HuH-7 (cell line): ENCODE measurements around the gene PPP6R2.
"Not testable (repeated sequence)": the region's sequence is repeated elsewhere in the genome, so short reads cannot be mapped to it uniquely, and the experiment has no call there.

Experiments
- DNase-seq: peaks from one replicate; pipeline ENCODE4 v3.0.0; 2011; ENCODE audit warnings: low spot score

Gene PPP6R2

GRCh38 chr22:50346470-50346869, 3.3 kb downstream of the PPP6R2 start:
- DNase-seq: no peak

DNA sequence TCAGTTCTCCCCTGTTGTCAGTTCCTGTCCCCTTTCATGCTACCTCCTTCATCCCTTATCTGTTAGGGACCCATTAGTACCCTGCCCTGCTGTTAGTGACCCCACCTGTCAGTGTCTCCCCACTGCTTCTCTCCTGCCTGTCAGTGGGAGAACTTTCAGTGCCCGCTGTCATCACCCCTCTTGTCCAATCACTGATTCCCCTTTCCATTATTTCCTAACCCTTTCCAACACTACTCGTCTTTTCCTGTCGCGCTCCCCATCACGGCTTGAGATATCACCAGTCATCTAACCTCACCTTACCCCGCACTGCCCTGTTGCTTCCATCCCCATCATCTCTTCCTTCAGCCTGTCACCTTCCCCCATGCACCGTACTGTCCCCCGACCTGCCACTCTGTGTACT, 4.0 kb downstream of the PPP6R2 start:
- DNase-seq: no peak

- DNase-seq: no peak
Observed at GRCh38 chr22:50348058-50348457, 4.9 kb downstream of the PPP6R2 start.

DNA sequence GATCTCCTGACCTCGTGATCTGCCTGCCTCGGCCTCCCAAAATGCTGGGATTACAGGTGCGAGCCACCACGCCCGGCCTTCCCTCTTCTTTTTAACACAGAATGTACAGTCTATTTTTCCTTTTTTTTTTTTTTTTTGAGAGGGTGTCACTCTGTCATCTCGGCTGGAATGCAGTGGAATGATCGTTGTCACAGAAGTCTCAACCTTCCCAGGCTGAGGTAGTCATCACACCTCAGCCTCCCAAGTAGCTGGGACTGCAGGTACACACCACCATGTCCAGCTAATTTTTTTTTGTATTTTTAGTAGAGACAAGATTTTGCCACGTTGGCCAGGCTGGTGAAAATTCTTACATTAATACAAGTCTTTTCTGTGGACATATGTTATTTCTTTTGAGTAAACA, 13.1 kb downstream of the PPP6R2 start:
- no peak for DNase-seq

- DNase-seq: no peak
Observed at GRCh38 chr22:50357222-50357621, 14.1 kb downstream of the PPP6R2 start.

DNA sequence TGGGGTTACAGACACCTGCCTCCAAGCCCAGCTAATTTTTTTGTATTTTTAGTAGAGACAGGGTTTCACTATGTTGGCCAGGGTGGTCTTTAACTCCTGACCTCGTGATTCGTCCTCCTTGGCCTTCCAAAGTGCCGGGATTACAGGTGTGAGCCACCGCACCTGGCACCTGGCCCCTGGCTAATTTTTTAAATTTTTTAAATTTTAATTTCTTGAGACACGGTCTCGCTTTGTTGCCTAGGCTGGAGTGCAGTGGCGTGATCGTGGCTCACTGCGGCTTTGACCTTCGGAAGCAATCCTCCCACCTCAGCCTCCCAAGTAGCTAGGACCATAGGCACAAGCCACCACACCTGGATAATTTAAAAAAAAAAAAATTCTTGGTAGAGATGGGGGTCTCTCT, 14.6 kb downstream of the PPP6R2 start:
- no peak for DNase-seq

DNA sequence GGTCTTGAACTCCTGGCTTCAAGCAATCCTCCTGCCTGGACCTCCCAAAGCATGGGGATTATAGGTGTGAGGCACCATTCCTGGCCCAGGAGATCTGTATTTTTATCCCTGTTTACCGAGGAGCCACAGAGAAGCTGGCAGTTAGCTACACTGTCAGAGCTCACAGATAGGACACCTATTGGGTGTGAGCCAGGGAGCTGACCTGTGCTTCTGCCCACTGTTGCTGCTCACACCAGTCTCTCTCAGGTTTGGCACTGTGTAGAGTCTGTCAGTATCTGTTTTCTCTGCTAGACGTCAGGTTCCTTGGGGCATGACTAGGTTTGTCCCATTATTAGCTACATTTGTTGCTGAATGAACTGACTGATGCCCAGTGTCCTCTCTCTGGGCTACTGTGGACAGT, 17.5 kb downstream of the PPP6R2 start:
- no peak for DNase-seq

GRCh38 chr22:50361222-50361621, 18.1 kb downstream of the PPP6R2 start:
- DNase-seq: no peak

GRCh38 chr22:50361688-50362087, 18.6 kb downstream of the PPP6R2 start:
- DNase-seq: no peak

- DNase-seq: no peak
Observed at GRCh38 chr22:50363166-50363802, 20.2 kb downstream of the PPP6R2 start.

DNA sequence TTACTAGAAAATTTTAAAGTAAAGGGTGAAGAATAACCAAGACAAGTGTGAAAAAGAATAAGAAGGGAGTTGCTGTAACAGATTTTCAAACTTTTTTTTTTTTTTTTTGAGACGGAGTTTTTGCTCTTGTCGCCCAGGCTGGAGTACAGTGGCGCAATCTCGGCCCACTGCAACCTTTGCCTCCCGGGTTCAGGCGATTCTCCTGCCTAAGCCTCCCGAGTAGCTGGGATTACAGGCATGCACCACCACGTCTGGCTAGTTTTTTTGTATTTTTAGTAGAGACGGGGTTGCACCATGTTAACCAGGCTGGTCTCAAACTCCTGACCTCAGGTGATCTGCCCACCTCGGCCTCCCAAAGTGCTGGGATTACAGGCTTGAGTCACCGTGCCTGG, 20.7 kb downstream of the PPP6R2 start:
- DNase-seq: not testable (repeated sequence)

DNA sequence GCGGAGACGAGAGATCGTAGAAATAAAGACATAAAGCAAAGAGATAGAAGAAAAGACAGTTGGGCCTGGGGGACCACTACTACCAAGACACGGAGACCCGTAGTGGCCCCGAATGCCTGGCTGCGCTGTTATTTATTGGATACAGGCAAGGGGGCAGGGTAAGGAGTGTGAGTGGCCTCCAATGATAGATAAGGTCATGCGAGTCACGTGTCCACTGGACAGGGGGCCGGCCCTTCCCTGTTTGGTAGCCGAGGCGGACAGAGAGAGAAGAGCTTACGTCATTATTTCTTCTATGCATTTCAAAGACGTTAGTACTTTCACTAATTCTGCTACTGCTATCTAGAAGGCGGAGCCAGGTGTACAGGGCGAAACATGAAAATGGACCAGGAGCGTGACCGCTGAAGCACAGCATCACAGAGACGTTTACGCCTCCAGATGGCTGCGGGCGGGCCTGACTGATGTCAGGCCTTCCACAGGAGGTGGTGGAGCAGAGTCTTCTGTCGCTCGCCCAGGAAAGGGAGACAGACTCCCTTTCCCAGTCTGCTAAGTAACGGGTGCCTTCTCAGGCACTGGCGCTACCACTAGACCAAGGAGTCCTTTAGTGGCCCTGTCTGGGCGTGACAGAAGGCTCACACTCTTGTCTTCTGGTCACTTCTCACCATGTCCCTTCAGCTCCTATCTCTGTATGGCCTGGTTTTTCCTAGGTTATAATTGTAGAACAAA, 24.8 kb downstream of the PPP6R2 start:
- no peak for DNase-seq

DNA sequence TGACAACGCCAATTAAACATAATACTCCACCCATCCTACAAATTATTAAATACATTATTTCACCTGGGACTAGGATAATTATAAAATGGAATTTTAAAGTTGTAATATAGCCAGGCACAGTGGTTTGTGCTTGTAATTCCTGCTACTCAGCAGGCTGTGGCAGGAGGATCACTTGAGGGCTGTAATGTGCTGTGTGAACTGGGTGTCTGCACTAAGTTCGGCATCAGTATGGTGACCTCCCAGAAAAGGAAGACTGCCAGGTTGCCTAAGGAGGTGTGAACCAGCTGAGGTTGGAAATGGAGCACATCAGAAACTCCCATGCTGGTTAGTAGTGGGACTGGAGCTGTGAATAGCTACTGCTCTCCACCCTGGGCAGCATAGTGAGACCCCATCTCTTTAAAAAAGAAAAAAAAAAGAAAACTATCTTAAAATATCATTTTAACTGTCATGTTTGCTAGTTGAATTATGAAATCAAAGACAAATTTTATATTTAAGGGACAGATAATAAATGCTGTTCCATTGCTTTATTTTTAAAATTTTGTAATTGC, 28.0 kb downstream of the PPP6R2 start:
- no peak for DNase-seq

DNA sequence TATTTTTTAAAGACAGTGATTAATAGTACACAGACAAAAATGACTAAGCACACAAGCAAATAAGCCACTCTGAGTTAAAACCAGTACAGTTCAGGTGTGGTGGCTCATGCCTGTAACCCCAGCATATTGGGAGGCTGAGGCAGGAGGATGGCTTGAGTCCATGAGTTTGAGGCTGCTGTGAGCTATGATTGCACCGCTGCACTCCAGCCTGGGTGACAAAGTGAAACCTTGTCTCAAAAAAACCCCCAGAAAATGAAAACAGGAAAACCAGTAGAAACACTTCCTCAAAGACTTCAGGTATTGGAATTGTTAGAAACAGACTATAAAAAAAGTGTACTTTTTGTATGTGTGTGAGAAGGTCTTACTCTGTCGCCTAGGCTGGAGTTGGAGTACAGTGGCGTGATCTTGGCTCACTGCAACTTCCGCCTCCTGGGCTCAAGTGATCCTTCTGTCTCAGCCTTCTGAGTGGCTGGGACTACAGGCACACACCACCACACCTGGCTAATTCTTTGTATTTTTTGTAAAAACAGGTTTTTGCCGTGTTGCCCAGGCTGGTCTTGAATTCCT, 33.0 kb downstream of the PPP6R2 start:
- no peak for DNase-seq

- DNase-seq: not testable (repeated sequence)
Observed at GRCh38 chr22:50381021-50381555, 38.0 kb downstream of the PPP6R2 start.

- peak; percentile 84 for DNase-seq
Observed at GRCh38 chr22:50396751-50397370, 53.7 kb downstream of the PPP6R2 start.

DNA sequence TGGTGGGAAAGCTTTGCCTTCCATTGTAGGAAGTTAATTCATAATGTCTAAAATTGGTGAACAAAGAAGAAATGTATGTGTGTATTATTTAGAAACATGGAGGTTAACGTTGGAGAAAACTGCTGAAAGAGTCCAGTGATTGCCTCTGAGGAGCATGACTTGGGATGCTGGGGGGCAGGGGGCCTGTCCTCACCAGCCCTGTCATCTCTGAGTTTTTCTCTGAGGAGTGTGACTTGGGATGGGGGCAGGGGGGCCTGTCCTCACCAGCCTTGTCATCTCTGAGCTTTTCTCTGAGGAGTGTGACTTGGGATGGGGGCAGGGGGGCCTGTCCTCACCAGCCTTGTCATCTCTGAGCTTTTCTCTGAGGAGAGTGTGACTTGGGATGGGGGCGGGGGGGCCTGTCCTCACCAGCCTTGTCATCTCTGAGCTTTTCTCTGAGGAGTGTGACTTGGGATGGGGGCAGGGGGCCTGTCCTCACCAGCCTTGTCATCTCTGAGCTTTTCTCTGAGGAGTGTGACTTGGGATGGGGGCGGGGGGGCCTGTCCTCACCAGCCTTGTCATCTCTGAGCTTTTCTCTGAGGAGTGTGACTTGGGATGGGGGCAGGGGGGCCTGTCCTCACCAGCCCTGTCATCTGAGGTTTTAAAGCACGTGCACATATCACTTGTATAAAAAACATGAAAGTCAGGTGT, 54.4 kb downstream of the PPP6R2 start:
- DNase-seq: not testable (repeated sequence)

DNA sequence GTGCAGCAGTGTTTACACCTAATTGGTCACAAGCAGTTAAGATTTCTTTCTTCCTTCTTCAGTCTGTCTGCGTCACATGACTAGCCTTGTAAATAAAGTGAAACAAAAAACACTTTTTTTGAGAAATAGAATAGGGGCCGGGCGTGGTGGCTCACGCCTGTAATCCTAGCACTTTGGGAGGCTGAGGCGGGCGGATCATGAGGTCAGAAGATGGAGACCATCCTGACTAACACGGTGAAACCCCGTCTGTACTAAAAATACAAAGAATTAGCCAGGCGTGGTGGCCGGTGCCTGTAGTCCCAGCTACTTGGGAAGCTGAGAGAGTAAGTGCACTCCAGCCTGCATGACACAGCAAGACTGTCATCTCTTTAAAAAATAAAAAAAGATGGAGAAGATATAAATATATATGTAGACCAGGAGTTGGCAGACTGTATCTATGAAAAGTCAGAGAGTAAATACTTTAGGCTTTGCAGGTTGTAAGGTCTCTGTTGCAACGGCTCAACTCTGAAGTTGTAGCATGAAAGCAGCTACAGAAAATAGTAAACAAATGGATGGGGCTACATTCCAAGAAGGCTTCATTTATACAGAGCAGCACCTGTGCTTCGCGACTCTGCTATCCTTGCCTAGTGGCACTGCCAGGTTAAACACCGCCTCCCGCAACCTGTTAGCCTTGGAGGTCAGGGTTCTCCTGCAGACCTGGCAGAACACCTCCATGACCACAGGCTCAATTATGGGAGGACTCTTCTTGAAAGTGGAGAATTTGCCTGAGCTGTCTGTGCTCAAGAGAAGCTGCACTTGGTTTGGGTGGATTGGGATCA, 55.9 kb downstream of the PPP6R2 start:
- DNase-seq: no peak

DNA sequence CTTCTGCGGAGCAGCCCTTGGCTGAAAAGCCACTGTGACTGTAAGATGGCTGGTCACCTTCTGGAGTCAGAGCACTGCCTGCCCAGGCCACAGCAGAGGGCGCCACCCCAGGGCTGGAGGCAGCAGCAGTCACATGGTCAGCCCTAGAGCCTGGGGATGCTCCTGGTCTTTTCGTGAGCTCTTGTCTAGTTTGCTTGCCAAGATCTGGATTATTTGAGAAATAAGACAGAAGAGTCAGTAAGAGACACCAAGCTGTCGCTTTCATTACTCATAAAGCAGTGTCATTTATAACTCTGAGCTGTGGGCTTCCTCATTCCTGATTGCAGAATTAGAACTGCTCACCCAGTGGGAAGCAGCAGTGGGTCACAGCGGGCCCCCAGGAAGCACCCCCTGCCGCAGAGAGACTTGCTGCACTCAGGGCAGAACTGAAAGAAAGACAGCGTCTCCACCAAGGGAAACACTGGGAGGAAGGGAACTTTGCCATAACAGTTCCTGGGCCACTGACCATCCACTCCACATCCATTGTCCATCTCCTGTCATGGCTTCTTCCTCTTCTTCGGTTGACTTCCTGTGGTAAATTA, 56.7 kb downstream of the PPP6R2 start:
- peak; percentile 81 for DNase-seq

DNA sequence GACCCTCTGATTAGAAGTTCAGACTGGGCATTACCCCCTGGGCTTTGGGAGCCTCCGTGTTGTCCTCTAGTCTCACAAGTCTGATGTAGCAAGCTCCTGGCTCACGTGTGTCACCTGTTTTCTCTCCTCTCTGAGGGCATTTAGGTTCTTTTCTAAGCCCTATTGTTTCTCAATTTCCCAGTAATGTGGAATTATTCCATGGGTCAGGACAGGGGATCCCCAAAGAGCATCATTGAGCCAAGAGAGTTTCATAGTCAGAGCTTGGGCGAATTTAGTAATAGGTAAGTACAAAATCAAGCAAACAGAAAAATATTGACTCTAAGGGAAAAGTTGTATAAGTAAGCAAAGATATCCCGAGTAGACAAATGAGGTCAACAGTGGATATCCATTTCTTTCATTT, 57.3 kb downstream of the PPP6R2 start:
- no peak for DNase-seq

GRCh38 chr22:50400931-50401330, 57.8 kb downstream of the PPP6R2 start:
- no peak for DNase-seq
